Measurements from ENCODE around the gene RFX4.

DNA sequence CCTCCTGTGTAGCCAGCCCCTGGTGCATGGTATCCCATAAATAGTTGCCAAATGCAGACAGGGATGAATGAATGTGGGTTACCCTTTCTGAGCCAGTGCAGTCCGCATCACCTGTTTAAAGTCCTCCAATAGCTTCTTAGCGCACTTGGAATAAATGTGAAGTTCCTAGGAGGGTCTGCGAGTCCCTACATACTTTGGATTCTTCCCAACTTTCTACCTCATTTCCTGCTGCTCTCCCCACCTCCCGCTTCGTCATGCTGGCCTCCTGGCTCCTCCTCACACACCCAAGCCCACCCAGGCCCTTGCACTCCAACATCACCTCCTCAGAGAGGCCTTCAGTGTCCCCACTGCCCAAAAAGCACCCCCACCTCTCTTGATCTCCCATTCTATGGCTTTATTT is 17.7 kb downstream of the RFX4 start:
- TF ChIP-seq TAF1 (CRISPR knock-in tag; IDR thresholded peaks at IDR 0.05) (no peak), ZNF563 (CRISPR knock-in tag; IDR thresholded peaks at IDR 0.05) (no peak), MYNN (CRISPR knock-in tag; IDR thresholded peaks at IDR 0.05; ENCODE audit: low read depth) (no peak), ATF1 (CRISPR knock-in tag; IDR thresholded peaks at IDR 0.05) (no peak), GLI4 (CRISPR knock-in tag; IDR thresholded peaks at IDR 0.05; ENCODE audit: borderline replicate concordance) (no peak), BCL6 (CRISPR knock-in tag; IDR thresholded peaks at IDR 0.05) (no peak), HMG20A (CRISPR knock-in tag; IDR thresholded peaks at IDR 0.05; ENCODE audit: borderline replicate concordance) (no peak), NRL (CRISPR knock-in tag; IDR thresholded peaks at IDR 0.05; ENCODE audit: borderline replicate concordance) (no peak), AGO1 (IDR thresholded peaks at IDR 0.05; ENCODE audit: low read depth, low read length, poor library complexity, severe bottlenecking) (no peak)
- TF ChIP-seq, protein P1, sequence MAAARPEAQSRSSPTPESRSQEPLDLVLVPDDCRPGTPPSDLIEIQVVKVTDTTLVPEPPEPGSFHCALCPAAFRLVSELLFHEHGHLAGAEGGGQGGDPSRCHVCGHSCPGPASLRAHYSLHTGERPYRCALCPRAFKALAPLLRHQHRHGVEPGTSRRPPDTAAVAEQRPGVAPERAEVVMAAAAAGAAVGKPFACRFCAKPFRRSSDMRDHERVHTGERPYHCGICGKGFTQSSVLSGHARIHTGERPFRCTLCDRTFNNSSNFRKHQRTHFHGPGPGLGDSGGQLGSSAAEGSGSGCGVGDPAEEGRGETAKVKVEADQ (CRISPR knock-in tag; IDR thresholded peaks at IDR 0.05; ENCODE audit: borderline replicate concordance): no peak
- TF ChIP-seq, protein P2, sequence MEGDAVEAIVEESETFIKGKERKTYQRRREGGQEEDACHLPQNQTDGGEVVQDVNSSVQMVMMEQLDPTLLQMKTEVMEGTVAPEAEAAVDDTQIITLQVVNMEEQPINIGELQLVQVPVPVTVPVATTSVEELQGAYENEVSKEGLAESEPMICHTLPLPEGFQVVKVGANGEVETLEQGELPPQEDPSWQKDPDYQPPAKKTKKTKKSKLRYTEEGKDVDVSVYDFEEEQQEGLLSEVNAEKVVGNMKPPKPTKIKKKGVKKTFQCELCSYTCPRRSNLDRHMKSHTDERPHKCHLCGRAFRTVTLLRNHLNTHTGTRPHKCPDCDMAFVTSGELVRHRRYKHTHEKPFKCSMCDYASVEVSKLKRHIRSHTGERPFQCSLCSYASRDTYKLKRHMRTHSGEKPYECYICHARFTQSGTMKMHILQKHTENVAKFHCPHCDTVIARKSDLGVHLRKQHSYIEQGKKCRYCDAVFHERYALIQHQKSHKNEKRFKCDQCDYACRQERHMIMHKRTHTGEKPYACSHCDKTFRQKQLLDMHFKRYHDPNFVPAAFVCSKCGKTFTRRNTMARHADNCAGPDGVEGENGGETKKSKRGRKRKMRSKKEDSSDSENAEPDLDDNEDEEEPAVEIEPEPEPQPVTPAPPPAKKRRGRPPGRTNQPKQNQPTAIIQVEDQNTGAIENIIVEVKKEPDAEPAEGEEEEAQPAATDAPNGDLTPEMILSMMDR (CRISPR knock-in tag; IDR thresholded peaks at IDR 0.05): no peak
